Ishikawa (cell line): ENCODE measurements around the gene SLC3A2.

Experiments used
- CEBPB ChIP-seq: IDR thresholded peaks from 2 replicates; pipeline ENCODE4 v1.6.1; 2012
- RAD21 ChIP-seq: IDR thresholded peaks from 2 replicates; pipeline ENCODE4 v1.6.1; 2012; ENCODE audit warnings: low read depth
- REST ChIP-seq: IDR thresholded peaks from 2 replicates; pipeline ENCODE4 v1.6.1; 2012; ENCODE audit warnings: low read depth, mild to moderate bottlenecking
- USF1 ChIP-seq: IDR thresholded peaks from 2 replicates; pipeline ENCODE4 v1.6.1; 2012

- TF ChIP-seq RAD21 (peak; percentile 50; the same call in 1 of the 2 replicates), CEBPB (no peak), USF1 (no peak), REST (no peak)
These were observed at the start of gene SLC3A2 for GRCh38 chr11:62880803-62881578.
